Right ventricle myocardium inferior (tissue), 1 donor: ENCODE results near the gene PRODH2. TPM values are rescaled to one million over a fixed set of nuclear protein-coding genes. Genes with fewer than 3 reads are reported as not detected.

ENCODE experiments used
- ATAC-seq: fragments of 200-7000 bp; cut with Tn5 transposase; one replicate; pipeline ENCODE4 v1.9.1; 2020; ENCODE audit warnings: mild to moderate bottlenecking, moderate library complexity
- DNase-seq: peaks from one replicate; pipeline ENCODE4 v3.0.0; 2021; ENCODE audit errors: missing footprints
- intact Hi-C: fragments of 100-400 bp; cut with DNase I; formaldehyde crosslinking; loops from one replicate; pipeline ENCODE4 v1.11.0; 2022
- total RNA-seq: library from RNA; stranded (reverse); fragmentation: NEBNext Ultra II Directional; extraction: Animal tissue kit (Norgen Biotek cat#: 25700); gene quantifications from one replicate; pipeline ENCODE4 v1.2.1, GENCODE V29; 2021
- donor health status: DM: no; HTN: yes; CAD: no; lungs with severe emphysema.

Gene PRODH2
- total RNA-seq, 1 donor from 2014 or later: not detected

DNA sequence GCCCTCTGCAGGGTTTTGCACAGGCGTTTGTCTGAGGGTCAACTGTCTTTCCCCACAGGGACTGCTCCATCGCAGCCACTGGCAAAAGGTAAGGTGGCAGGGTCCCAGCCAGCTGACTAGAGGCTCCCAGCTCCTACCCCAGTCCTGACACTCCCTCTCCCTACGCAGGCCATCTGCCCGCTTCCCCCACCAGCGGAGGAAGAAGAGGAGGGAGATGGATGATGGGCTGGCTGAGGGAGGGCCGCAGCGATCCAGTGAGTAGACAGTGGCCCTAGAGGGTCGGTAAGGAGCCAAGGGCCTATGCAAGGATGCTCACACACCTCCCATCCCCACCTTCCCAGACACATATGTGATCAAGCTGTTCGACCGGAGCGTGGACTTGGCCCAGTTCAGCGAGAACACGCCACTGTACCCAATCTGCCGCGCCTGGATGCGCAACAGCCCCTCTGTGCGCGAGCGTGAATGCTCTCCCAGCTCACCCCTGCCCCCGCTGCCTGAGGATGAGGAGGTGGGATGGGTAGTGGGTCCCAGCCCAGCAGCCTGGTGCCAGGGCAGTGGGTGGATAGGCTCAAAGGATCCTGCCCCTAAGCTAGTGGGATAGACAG lies 59.8 kb downstream of the PRODH2 start:
- intact Hi-C loops: no loop called here
- DNase-seq (peak; percentile 63), ATAC-seq (no peak)

DNA sequence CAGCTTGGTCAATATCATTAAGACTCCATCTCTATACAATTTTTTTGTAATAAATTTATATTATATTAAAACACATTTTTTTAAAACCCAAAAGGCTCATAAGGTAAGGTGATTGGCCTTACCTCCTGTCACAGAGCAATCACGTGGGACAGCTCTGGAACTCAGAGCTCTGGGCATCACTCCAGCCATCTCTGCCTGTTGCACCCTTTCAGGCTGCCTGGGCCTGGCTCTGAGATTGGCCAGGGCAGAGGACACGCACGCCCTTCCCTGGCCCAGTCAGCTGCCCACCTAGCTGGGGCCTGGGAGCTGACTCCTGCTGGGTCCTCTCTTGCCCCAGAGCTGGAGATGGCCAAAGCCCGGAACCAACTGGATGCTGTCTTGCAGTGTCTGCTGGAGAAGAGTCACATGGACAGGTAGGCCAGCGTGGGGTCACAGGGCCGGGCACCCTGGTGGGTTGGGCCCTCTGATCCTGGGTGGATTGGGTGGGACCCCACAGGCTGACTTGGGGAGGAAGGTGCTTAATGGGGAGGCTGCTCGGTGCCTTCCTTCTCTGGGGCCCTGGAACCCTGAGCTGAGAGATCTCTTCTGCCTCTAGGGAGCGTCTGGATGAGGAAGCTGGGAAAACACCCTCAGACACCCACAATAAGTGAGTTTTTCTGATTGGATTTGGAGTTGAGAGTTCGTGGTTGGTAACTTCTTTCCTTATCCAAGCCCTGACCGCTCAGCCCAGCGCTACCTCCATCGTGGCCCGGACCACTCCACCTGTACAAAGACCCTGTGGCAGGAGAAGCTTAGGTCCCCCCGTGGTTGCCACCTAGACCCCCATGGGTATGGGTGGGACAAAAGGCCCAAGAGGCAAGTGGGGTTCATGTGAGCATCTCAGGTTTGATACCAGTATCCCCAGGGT lies 60.6 kb downstream of the PRODH2 start:
- intact Hi-C loops: no loop called here
- no peak for ATAC-seq
- peak; percentile 69 for DNase-seq

DNA sequence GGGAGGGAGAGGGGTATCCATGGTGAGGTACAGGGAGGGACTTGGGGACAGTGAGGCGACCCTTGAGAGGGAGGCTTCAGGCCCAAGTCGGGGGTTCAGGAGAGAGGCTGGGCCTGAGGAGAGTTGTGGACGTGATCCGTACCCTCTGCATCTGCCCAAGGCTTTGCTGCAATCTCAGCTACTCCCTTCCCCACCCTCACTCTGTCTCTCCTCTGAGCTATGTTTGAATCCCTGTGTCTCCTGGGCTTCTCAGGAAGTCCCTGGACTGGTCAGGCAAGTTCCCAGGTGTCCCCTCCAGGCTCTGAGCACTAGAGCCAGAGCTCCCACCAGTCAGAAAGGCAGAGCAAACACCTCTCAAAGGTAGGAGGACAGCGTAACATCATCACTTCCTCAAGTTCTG lies 62.5 kb downstream of the PRODH2 start:
- DNase-seq (peak; percentile 47), ATAC-seq (no peak)
- intact Hi-C loops: no loop called here

Other genes starting within 250 kb of the PRODH2 start
- gene ATP4A, start 249.2 kb downstream of the PRODH2 start, total RNA-seq: not detected
- not detected for gene PMIS2, start 226.7 kb downstream of the PRODH2 start, total RNA-seq
- 5.2 TPM for gene HAUS5, start 200.1 kb downstream of the PRODH2 start, total RNA-seq
- gene RBM42, start 183.8 kb downstream of the PRODH2 start, total RNA-seq: 51.5 TPM
- gene ETV2, start 171.1 kb downstream of the PRODH2 start, total RNA-seq: 0.68 TPM
- gene COX6B1, start 164.5 kb downstream of the PRODH2 start, total RNA-seq: 1,537 TPM
- gene UPK1A, start 146.3 kb downstream of the PRODH2 start, total RNA-seq: not detected
- not detected for gene ZBTB32, start 108.3 kb downstream of the PRODH2 start, total RNA-seq
- 12.7 TPM for gene KMT2B, start 94.8 kb downstream of the PRODH2 start, total RNA-seq
- 5.1 TPM for gene IGFLR1, start 70.4 kb downstream of the PRODH2 start, total RNA-seq
- gene U2AF1L4, start 67.4 kb downstream of the PRODH2 start, total RNA-seq: 19.5 TPM
- 44.7 TPM for gene PSENEN, start 67.2 kb downstream of the PRODH2 start, total RNA-seq
- 8.2 TPM for gene LIN37, start 64.3 kb downstream of the PRODH2 start, total RNA-seq
- 662 TPM for gene HSPB6, start 55.8 kb downstream of the PRODH2 start, total RNA-seq
- gene PROSER3, start 54.7 kb downstream of the PRODH2 start, total RNA-seq: 5.1 TPM
- 4.2 TPM for gene ARHGAP33, start 37.3 kb downstream of the PRODH2 start, total RNA-seq
- gene NPHS1, start 39.7 kb upstream of the PRODH2 start, total RNA-seq: not detected
- gene KIRREL2, start 44.1 kb upstream of the PRODH2 start, total RNA-seq: not detected
- 20.5 TPM for gene APLP1, start 55.7 kb upstream of the PRODH2 start, total RNA-seq
- gene NFKBID, start 87.7 kb upstream of the PRODH2 start, total RNA-seq: 2.1 TPM
- 6.3 TPM for gene HCST, start 89.7 kb upstream of the PRODH2 start, total RNA-seq
- 34.5 TPM for gene TYROBP, start 95.5 kb upstream of the PRODH2 start, total RNA-seq
- gene LRFN3, start 123.5 kb upstream of the PRODH2 start, total RNA-seq: 8.4 TPM
- gene SDHAF1, start 182.3 kb upstream of the PRODH2 start, total RNA-seq: 9.7 TPM
- gene SYNE4, start 196.0 kb upstream of the PRODH2 start, total RNA-seq: 0.35 TPM
- 12.1 TPM for gene ALKBH6, start 201.4 kb upstream of the PRODH2 start, total RNA-seq
- 3.6 TPM for gene CLIP3, start 220.0 kb upstream of the PRODH2 start, total RNA-seq
- gene THAP8, start 241.4 kb upstream of the PRODH2 start, total RNA-seq: 4.1 TPM
- 25.5 TPM for gene WDR62, start 242.1 kb upstream of the PRODH2 start, total RNA-seq